Fibroblast of skin of back (primary cell): ENCODE results near the gene AURKAIP1.

Experiments used
- DNase-seq: peaks from one replicate; pipeline ENCODE4 v3.0.0-alpha.2; 2013

The AURKAIP1 gene

DNA sequence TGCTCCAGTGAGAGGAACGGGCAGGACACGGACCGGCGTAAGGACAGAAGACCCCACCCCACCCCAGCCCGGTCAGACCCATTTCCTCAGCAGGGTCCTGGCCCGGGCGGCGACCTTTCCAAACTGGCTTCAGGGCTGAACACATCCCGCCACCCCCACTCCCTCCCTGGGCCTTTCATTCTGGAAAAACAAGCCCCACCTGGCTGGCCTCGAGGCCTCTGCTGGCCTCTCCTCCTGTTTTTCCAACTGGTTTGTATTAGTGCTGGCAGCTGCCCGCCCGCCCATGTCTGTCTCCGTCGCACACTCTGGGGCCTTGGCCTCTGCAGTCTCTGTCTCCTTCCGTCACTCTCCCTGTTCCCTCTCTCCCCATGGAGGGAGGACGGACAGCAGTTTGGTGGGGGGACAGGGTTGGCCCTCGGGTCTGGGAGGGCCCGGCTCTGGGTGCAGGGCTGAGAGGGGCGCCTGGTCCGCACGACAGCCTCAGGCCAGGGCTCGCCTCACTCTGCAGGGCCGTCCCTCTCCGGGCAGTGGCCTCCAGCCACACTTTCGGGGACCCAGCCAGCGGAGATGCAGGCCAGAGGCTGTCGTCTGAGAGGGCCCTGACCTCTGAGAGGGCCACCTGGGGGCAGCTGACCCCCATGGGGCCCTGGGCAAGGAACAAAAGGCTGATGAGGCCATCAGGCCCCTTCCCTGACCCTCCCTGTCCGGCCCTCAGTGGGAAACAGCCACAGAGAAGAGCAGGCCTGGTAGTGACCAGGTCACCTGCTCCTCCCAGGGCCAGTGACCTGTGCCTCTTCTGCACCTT is 15.1 kb downstream of the AURKAIP1 start:
- DNase-seq, result peak; percentile 88

- DNase-seq, result peak; percentile 83
These were observed 15.7 kb downstream of the AURKAIP1 start for GRCh38 chr1:1359308-1359663.

DNA sequence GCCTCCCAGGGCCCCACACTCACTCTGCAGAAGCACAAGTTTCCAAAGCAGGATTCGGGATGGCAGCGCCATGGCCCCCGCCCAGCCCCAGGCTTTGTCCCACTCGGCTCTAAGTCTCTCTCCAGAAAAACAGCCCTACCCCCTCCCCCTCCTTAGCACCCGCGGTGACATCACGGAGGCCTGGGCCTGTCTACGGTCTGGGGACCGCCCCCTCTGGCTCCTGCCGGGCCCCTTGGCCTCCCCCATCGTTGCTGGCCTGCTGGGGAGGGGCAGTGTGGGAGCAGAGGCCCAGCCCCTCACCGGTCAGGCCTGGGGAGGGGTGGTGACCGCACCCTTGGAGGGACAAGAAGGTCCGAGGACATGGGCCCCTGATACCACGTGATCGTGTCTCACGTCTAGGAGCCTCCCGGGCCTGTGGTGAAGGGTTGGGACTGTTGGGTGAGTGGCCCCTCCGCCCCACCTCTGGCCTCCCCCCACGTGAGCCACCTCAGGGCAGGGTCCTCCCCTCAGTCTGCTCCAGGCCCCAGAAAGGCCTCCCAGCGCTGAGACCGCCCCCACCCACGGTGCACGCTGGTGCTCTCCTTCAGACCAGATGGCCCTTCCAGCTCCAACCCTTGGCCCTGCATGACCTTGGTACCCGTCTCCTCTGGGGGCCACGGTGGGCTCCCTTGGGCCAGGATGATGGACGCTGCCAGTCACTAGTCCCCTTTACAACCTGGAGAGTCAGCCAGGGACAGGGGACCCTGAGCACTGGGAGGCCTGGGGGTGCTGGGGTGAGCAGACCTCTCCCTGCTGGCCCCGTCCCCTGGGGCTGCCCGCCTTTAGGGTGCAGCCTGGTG is 16.4 kb downstream of the AURKAIP1 start, which contains the start of gene MXRA8:
Gene MXRA8 (minus strand): TSS at position 123 of the 839 bp plus-strand sequence. CDS start 51 bp downstream, at position 72.
- DNase-seq, result peak; percentile 94

GRCh38 chr1:1357871-1358432 is 17.1 kb downstream of the AURKAIP1 start:
- DNase-seq, result peak; percentile 44

- DNase-seq, result no peak
These were observed 18.1 kb downstream of the AURKAIP1 start for GRCh38 chr1:1356796-1357401.

DNA sequence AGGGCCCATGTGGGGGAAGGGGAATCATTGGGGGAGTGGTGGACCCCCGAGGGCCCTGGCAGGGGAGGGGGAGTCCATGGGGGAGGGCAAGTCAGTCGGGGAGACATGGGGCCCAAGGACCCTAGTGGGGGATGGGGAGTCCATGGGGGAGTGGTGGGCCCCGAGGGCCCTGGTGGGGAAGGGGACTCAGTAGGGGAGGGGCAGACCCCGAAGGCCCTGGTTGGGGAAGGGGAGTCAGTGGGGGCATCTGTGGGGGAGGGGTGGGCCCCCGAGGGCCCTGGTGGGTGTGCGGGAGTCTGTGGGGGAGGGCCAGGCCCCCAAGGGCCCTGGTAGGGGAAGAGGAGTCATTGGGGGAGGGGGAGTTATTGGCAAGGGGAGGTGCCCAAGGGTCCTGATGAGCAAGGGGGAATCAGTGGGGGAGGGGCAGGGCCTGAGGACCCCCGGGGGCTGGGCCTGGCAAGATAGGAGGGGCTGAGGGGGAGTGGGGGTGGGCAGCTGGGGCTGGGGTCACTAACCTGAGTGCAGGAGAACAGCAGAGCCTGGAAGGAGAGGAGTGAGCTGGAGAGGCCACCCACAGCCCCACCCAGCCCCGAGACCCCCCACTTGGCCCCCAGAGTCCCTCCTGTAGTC is 18.7 kb downstream of the AURKAIP1 start:
- DNase-seq, result no peak

DNA sequence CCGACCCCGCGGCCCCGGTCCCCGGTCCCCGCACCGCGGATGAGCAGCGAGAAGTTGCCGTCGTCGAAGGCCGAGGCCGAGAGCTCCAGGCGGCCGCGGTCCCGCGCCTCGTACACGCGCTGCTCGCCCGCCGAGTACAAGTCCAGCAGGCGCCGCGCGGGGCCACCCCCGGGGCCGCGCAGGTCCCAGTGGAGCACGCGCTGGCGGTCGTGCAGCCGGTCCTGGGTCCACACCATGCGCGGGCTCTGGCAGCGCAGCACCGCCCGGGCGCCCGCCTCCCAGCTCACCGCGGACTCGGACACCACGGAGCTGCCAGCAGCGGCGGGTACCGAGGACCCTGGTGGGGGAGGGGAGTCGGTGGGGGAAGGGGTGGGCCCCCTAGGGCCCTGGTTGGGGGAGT is 19.6 kb downstream of the AURKAIP1 start:
- DNase-seq, result no peak

- DNase-seq, result no peak
These were observed 20.4 kb downstream of the AURKAIP1 start for GRCh38 chr1:1354271-1355247.

GRCh38 chr1:1353389-1354151 is 21.4 kb downstream of the AURKAIP1 start:
- no peak for DNase-seq

- DNase-seq, result no peak
These were observed 22.1 kb downstream of the AURKAIP1 start for GRCh38 chr1:1352786-1353388.

- DNase-seq, result peak; percentile 43
These were observed 23.2 kb downstream of the AURKAIP1 start for GRCh38 chr1:1351511-1352427.

- DNase-seq, result peak; percentile 70
These were observed 25.6 kb downstream of the AURKAIP1 start, which contains the start of gene DVL1 for GRCh38 chr1:1349256-1350012. TSS of gene DVL1 (minus strand) at chr1:1349418. CDS start at chr1:1349065, 353 bp downstream.

DNA sequence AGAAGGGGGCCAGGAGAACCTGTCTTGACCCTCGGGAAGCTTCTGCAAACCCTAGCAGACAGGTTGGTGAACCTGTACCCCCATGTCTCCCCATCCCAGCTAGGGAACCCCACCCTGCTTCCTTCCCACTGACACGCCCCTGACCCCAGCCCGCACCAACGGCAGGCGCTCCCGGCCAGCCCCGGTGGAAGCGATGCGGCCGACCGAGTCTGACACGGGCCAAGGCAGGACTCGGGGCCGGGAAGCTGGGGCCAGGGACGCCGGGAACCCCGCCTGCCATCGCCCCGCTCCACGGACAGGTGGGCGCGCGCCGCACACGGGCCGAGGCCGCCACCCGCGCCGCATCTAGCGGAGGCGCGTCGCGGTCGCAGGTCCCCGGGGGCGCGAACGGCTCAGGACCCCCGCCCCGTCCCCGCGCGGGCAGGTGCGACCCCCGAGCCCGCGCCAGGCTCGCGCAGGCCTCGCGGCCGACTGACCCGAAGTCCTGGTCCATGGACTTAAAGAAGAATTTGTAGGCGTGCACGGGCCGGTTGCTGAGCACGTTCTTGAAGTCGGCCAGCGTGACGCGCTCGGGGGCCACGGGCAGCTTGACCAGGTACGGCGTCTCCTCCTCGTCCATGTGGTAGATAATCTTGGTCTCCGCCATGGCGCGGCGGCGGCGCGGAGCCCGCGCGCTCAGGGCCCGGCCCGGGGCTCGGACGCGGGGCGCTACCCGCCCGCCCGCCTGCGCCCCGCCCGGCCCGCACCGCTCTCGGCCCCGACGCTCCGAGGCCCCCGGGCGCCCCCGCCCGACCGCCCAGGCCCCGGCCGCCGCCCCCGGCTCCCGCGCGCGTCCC is 26.4 kb downstream of the AURKAIP1 start:
- no peak for DNase-seq

- no peak for DNase-seq
These were observed 27.2 kb downstream of the AURKAIP1 start for GRCh38 chr1:1347663-1348419.

GRCh38 chr1:1347026-1347595 is 27.9 kb downstream of the AURKAIP1 start:
- DNase-seq, result no peak

GRCh38 chr1:1346501-1346890 is 28.5 kb downstream of the AURKAIP1 start:
- DNase-seq, result no peak
